Left cardiac atrium (tissue), 4 donors: ENCODE measurements around the gene SPTSSA. TPM values are rescaled to one million over a fixed set of nuclear protein-coding genes. Genes with fewer than 3 reads are reported as not detected.

Source experiments
- ATAC-seq, 2 donors: fragments of 200-7000 bp; cut with Tn5 transposase; one replicate each; pipeline ENCODE4 v1.9.1; 2020; ENCODE audit warnings: mild to moderate bottlenecking in 2 of 2, moderate library complexity in 2 of 2
- DNase-seq: peaks from one replicate; pipeline ENCODE4 v3.0.0-alpha.2; 2020
- intact Hi-C, 2 donors: fragments of 100-400 bp; cut with DNase I; formaldehyde crosslinking; loops; one replicate each; pipeline versions ENCODE4 v1.14.1 to v1.15.1; 2022 to 2023
- total RNA-seq, 2 donors: library from RNA; stranded (reverse); fragmentation: NEBNext Ultra II Directional; extraction: Animal tissue kit (Norgen Biotek cat#: 25700); gene quantifications; one replicate each; pipeline ENCODE4 v1.2.1, GENCODE V29; 2021
- donor health status: DM: no; HTN: yes; CAD: no.
- donor health status: DM: no; HTN: yes; CAD: no; lungs with severe emphysema.
- donor health status: DM: yes; HTN: yes; CAD: no.
- donor health status: Dilated cardiomyopathy.

The SPTSSA gene
- total RNA-seq, 2 donors from 2014 or later = 14.9 to 15.5 TPM

- DNase-seq = no peak
These were observed 13.1 kb upstream of the SPTSSA start for GRCh38 chr14:34475163-34475562.

GRCh38 chr14:34474187-34474679 lies 12.2 kb upstream of the SPTSSA start:
- ATAC-seq = no peak
- no peak for DNase-seq
- intact Hi-C loops = no loop called here

More at GRCh38 chr14:34475163-34475562, 13.1 kb upstream of the SPTSSA start:
- intact Hi-C loops = no loop called here
- ATAC-seq = no peak

GRCh38 chr14:34472706-34473279 lies 10.8 kb upstream of the SPTSSA start:
- DNase-seq (no peak), ATAC-seq (no peak)

GRCh38 chr14:34470319-34470718 lies 8.3 kb upstream of the SPTSSA start:
- intact Hi-C loops = no loop called here
- no peak for DNase-seq
- ATAC-seq = no peak

More at GRCh38 chr14:34472706-34473279, 10.8 kb upstream of the SPTSSA start:
- intact Hi-C loops = no loop called here

- no peak for DNase-seq
- no peak for ATAC-seq
- intact Hi-C loops = no loop called here
These were observed 4.7 kb upstream of the SPTSSA start for GRCh38 chr14:34466691-34467090.

GRCh38 chr14:34465069-34465859 lies 3.2 kb upstream of the SPTSSA start:
- DNase-seq = no peak
- ATAC-seq = no peak
- intact Hi-C loops = no loop called here

- DNase-seq (no peak), ATAC-seq (no peak)
- intact Hi-C loops = no loop called here
These were observed 1.5 kb upstream of the SPTSSA start for GRCh38 chr14:34463598-34463961.

- intact Hi-C loops = no loop called here
- peak; percentile 52 for DNase-seq
- peak; percentile 43 for ATAC-seq
These were observed 507 bp downstream of the SPTSSA start for GRCh38 chr14:34461334-34462131.

GRCh38 chr14:34460841-34461240 lies 1.2 kb downstream of the SPTSSA start:
- DNase-seq = no peak
- no peak for ATAC-seq
- intact Hi-C loops = no loop called here

- no peak for DNase-seq
- intact Hi-C loops = no loop called here
- no peak for ATAC-seq
These were observed 1.7 kb downstream of the SPTSSA start for GRCh38 chr14:34460295-34460694.

- ATAC-seq (no peak), DNase-seq (no peak)
- intact Hi-C loops = no loop called here
These were observed 4.9 kb downstream of the SPTSSA start for GRCh38 chr14:34457186-34457585.

GRCh38 chr14:34453226-34453625 lies 8.8 kb downstream of the SPTSSA start:
- no peak for ATAC-seq
- DNase-seq = no peak
- intact Hi-C loops = no loop called here

- intact Hi-C loops = no loop called here
- DNase-seq = no peak
- ATAC-seq = no peak
These were observed 9.7 kb downstream of the SPTSSA start for GRCh38 chr14:34452258-34452822.

- DNase-seq = no peak
- intact Hi-C loops = no loop called here
- ATAC-seq = no peak
These were observed 11.1 kb downstream of the SPTSSA start for GRCh38 chr14:34450958-34451357.

GRCh38 chr14:34450542-34450915 lies 11.5 kb downstream of the SPTSSA start:
- no peak for DNase-seq
- intact Hi-C loops = no loop called here
- ATAC-seq = no peak

- intact Hi-C loops = no loop called here
- no peak for ATAC-seq
- DNase-seq = no peak
These were observed 12.1 kb downstream of the SPTSSA start for GRCh38 chr14:34449819-34450541.

GRCh38 chr14:34439090-34439489 lies 22.9 kb downstream of the SPTSSA start:
- ATAC-seq = no peak
- intact Hi-C loops = no loop called here
- no peak for DNase-seq

GRCh38 chr14:34438438-34438837 lies 23.6 kb downstream of the SPTSSA start:
- intact Hi-C loops = no loop called here
- ATAC-seq (no peak), DNase-seq (no peak)

- DNase-seq (no peak), ATAC-seq (no peak)
- intact Hi-C loops = no loop called here
These were observed 24.3 kb downstream of the SPTSSA start for GRCh38 chr14:34437729-34438080.
